HG02571 (cell line): ENCODE data around the gene AFDN.

Source experiments
- ATAC-seq: cut with Tn5 transposase; IDR thresholded peaks from one replicate; pipeline ENCODE4 v1.9.1; 2021; ENCODE audit warnings: mild to moderate bottlenecking, moderate library complexity; ENCODE audit not compliant: unreplicated experiment

AFDN gene

DNA sequence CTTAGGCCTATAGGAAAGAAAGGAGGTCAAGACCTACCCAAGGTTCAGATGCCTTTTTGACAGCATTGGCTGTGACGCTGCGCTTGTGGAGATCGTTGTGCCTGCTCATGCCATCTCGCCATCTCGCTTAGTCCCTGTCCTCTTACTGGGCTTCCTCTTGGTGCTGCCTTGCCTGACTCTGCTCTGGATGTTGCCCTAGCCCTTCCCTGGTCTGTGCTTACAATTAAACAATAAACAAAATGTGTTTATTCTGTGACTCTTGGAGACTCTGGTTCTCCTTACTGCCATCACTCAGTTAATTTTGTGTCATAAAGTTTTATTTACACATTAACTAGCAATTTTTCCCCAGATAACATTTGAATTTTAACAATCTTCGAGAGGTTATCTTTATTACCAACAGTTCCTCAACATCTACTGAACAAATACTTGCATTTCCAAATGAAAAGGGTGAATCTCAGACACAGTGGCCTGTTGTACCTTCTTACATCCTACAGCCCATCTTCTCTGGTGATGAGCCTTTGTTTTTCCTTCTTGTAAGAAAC, 11.6 kb downstream of the AFDN start:
- ATAC-seq = no peak

DNA sequence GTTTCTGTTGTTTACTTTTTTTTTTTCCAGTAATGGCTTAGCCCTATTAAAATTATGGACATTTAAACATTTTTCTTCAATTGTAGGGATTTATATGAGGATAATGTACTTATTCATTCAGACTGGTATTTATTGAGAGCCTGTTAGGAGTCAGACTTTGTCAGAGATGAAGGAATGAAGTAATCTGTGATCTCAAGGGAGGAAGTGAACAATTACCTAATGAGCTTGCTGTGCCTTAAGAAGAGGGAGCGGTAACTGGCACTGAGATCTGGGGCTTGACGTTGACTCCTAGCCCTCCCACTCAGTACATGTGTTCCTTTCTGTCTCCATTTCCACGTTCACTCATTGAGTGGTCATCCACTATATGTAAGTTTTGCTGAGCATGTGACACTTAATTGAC, 12.6 kb downstream of the AFDN start:
- ATAC-seq = no peak

DNA sequence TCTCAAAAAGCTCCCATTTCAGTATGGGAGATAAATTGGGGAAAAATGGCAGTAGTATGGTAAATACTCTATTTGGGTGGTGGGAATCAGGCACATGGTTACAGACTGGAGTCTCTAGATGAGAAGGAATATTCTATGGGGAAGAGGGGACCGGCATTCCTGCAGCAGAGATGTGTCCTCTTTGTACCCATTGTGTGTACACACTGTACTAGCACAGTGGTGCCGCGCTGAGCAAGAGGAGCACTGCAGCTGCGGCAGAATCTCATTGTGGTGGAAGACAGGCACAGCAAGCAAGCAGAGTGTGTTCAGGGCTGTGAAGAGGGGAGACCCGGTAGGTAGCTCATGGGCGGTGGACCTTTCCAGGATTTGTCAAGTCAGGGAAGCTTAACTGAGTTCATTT, 13.0 kb downstream of the AFDN start:
- no peak for ATAC-seq

DNA sequence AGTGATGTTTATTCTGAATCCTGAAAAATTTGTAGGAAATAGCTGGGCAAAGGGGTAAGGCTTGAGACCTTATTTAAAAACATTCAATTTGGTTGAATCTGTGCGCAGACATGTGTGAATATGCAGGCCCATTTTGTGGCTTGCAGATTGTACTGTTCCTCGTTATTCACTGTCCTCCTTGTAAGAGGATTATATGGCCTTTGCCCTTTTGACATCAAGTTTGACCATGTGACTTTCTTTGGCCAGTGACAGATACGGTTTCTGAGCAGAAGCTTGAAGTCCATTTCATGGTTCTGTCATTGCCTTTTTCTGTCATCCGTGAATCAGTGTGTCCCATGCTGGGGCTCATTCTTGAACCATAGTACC, 13.4 kb downstream of the AFDN start:
- ATAC-seq = no peak

DNA sequence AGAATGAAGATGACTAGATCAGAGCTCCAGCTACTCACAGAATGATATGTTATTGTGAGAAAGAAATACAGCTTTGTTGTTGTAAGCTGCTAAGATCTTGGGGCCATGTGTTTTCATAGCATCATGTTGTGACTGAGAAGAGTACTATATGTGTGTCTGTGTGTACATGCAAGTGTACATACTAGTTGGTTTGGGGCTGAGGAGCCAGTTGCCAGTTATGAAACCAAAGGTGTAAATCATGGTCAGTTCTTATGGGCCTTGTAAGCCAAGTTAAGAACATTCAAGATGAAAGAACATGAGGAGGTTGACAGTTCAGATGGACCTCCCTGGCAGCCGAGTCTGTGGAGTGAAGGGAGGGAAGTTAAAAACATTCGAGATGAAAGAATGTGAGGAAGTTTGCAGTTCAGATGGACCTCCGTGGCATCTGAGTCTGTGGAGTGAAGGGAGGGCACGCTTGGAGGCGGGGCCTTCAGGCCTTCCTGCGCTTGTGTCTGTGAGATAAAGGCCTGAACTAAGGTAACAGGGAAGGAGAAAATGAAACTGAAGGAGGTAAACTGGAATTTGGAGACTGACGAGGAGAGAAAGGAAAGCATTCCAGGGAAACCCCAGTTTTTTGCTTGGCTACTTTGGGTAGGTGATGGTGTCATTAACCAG, 13.9 kb downstream of the AFDN start:
- no peak for ATAC-seq

DNA sequence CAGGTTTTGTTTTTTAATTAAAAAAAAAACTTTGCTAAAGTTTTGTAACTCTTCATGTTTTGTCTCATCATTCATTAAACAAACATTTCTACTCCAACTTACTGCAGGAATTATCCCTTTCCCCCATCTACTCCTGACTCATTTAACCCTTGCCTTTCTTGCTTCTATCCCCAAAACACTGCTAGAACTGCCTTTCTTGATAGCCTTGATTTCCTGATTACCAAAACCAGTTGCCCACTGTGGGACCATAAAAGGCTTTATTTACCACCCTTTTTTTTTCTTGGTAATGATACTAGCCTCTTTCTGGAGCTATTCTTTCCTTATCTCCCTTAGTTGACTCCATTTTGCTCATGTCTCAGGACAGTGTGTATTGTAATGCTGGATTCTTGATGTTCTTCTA, 15.3 kb downstream of the AFDN start:
- ATAC-seq = no peak

DNA sequence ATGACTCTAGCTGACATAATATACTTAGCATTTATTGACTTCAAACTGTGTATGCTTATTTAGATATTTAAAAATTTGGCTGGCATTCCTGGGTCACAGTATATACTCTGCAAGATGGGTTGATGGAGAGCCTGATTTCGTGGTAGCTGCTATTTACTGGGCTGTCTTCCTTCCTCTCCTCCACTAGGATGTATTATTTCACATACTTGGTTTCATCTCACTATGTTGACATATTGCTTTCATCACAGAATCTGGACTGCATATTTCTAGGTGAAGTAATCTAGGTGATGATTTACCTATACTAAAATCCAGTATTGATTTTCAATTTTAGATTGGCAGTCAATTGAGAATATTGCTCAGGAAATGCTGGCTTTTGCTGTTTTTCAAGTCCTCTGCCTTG, 15.7 kb downstream of the AFDN start:
- no peak for ATAC-seq

DNA sequence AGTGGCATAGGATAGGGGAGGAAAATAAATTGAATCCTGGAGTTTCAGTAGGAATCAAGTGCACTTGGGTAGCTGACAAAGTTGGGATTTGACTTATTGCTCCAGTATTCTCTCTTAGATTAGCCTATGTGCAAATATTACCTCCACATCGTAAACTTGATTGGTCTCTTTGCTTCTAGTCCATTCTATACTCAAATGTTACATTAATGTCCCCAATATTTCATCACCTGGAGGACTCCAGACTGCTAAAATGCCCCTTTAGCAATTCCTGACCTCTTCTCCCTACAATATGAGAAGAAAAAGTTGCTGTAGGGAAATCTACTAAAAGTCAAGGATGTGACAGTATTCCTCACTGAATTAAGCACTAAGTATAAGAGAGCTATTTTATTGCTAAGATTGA, 16.3 kb downstream of the AFDN start:
- no peak for ATAC-seq

DNA sequence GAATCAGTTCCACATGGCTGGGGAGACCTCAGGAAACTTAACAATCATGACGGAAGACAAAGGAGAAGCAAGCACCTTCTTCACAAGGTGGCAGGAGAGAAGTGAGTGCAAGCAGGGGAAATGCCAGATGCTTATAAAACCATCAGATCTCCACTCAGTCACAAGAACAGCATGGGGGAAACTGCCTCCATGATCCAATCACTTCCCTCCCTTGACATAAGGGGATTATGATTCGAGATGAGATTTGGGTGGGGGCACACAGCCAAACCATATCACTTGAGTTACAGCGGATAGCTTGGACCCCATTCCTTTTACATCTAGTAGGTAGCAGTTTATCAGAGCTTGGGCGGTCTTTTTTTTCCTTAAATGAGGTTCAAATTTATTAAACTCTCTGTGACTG, 19.1 kb downstream of the AFDN start:
- ATAC-seq = no peak

DNA sequence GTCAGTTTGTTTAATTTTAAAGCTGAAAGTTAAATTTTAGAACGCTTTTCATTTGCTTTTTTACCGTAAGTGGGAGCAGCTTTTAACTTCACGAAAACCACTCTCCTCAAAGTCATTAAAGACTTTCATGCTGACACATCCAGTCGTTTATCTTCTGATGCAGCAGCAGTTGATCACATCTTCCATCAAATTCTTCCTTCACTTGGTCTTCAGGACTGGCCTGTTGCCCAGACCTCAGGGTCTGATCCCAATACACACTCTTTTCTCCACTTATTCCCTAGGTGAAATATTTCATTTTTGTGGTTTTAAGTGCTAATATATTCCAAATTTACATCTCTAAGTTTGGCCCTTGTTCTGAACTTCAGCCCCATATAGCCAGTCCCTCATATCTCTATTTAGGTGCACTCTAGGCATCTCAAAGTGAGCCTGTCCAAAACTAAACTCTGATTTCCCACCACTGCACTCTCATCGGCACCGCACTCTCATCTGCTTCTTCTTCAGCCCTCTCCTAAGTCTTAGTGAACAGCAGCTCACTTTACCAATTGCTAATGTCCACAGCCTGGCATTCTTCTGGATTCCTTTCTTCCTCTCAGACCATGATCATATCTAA, 20.4 kb downstream of the AFDN start:
- no peak for ATAC-seq

DNA sequence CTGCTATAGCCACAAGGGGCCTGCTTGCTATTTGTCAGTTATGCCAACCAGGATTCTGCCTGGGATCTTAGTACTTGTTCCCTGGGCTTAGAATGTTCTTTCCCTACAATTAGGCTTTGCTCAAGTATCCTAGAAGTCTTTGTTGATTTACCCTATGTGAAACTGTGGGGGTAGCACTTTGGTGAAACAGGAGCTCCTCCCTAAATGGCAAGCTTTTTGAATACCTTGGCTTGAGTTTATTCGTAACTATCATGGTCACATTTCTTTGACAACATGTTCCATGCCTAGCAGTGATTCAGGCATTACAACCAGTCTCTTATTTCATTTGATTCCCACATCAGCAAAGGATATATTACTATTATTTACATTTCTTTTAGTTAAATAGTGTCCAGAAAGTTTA, 21.2 kb downstream of the AFDN start:
- no peak for ATAC-seq

DNA sequence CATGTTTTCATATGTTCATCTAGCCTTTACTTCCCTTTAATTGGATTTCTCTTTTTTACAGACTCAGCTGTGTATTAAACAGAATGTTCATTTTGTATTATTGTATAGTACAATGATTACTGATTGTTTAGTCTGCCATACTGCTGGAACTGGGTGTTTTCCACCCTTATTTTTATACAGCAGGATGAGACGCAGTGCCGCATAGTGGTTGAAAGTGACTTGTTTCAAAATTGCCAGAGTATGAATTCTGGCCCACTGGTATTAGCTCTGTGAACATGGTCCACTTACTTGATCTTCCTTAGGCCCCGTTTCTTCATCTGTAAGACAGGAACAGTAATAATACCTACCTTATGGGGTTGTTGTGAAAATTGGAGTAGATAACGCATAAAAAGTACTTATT, 22.1 kb downstream of the AFDN start:
- no peak for ATAC-seq

DNA sequence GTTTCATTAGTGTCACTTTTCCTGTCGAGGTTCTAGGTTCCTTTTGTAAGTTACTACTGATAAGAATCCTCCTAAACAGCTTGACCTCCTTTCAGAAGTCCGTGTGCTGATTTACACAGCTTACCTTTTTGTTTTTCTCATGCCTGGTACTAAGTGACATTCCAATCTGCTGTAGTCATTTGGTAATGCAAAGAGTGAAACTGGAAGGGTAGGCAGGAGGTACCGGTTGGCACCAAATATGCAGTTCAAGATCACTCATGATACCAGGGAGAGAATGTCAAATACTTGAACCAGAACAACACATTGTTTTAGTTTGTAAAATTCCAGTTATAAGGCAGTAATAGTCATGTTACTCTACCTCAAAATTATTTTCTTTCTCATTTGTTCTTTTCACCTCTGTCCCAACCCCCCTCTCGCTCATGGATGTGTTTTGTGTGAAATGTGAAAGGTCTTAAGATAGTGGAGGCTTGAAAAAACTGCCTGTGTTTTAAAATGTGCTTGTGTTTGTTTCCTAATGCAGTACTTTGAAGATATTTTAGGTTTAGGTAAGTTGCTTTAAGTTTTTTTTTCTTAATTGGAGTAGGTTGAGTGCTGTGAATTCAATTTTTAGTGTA, 23.2 kb downstream of the AFDN start:
- ATAC-seq = no peak

DNA sequence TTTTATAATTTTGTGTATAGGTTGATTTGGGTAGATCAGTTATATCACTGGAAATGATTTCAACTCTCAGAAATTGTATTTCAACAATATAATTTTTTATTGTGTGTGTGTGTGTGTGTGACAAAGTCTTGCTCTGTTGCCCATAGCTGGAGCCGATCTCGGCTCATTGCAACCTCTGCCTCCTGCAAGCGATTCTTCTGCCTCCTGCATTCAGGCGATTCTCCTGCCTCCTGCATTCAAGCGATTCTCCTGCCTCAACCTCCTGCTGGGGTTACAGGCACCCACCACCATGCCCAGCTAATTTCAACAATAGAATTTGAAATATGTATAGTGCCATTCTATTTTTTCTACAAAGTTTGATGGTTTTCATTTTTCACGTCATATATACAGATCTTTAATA, 24.1 kb downstream of the AFDN start:
- ATAC-seq = no peak

DNA sequence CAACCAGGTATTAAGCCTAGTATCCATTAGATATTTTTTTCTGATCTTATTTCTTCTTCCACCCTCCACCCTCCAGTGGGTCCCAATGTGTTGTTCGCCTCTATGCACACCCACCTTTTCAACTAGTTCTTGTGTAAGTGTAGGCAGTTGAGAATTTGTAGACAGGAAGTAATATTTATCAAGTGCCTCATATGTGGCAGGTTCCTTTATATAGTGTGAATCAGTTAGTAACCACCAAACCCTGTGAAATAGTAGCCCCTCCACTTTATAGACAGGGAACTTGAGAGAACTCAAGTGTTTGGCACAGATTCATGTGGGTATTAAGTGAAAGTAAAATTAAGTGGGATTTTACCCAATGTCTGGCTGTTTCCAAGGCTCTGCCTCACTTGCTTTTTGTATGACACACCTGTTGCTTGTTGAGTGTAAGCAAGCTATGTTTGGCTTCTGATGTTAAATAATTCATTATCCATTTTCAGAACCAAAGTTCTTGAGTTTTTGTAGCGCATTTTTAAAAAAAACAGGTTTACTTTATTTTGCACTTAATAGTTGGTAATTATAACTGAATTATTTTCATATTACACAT, 24.8 kb downstream of the AFDN start:
- no peak for ATAC-seq

DNA sequence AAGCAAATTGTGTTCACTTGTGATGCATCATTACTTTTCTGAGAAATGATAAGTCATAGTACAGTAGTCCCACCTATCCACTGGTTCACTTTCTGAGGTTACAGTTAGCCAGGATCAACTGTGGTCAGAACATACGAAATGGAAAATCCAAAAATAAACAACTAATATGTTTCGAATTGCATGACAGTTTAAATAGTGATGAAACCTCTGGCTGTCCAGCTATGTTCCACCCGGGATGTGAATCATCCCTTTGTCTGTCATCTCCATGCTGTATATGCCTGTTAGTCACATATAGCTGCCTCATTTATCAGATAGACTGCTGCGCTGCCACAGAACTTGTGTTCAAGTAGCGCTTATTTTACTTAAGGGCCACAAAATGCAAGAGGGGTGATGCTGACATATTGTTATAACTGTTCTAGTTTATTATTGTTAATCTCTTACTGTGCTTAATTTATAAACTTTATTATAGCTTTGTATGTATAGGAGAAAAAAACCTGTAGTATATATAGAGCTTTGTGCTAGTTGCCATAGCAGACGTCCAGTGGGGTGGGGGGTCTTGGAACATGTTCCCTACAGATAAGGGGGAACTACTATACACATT, 29.2 kb downstream of the AFDN start:
- ATAC-seq = no peak

DNA sequence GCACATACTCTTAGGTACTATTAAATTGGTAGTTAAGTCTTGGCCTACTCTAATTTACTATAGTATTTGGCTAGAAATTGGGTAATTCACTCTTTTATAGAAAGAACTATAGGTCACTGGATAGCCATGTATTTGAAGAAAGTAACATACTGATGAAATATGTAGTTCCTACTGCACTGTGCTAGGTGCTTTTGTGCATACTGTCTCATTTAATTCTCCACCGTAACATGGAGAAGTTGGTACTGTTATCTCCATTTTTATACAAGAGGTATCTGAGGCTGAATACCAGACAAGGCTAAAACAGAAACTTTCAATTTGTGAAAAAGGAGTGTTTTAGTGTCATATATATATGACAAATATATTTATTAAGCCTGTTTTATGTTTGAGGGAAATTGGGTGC, 29.8 kb downstream of the AFDN start:
- ATAC-seq = no peak

DNA sequence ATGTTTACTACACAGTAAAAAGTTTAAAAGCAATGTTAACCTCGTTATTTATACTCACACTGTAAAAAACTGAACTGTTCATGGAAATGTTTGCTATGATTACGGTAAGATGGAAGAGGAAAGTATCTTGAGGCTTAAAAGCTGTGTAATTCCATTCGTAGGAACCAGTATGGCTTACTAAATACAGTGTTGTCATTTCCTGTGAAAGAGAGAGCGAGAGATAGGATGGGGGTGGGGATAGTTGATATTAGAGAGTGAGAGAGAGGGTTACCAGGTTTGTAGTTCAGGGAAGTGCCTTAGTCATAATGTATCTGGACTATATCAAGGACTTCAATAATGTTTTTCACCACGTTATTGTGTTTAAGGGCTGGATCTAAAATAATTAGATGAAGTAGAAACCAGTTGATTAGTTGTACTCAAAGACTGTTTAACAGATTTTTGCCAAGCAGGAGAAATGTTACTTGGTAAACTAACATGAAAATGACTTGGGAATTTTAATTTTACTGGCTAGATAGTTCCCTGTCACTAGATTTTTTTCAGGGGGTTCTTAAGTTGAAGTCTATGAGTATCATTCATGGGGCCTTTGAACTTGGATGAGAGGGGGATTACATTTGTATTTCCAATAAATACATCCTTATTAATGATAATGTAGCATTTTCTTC, 30.4 kb downstream of the AFDN start:
- no peak for ATAC-seq

DNA sequence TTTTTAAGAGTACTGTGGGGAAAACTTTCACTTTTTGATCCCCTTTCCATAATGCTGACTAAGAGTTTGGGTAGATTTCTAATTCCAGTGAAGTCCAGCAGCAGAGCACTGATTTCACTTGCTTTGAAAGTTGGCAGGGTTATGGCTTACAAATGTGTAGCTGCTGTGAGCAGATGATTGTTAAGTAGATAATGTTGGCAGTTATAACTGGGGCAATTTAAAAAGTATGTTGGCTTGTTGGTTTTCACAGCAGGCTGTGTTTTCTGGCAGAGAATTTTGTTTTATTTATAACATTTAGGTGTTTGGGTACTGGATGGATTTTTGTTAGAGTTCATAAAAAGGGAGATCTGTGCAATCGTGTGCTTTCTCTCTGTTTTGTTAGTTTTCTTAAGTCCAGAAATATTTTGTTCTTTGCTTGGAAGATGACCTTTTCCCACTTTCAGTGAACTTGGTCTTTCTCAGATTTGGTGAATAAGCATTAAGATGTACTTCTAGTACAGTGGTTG, 31.4 kb downstream of the AFDN start:
- ATAC-seq = no peak

DNA sequence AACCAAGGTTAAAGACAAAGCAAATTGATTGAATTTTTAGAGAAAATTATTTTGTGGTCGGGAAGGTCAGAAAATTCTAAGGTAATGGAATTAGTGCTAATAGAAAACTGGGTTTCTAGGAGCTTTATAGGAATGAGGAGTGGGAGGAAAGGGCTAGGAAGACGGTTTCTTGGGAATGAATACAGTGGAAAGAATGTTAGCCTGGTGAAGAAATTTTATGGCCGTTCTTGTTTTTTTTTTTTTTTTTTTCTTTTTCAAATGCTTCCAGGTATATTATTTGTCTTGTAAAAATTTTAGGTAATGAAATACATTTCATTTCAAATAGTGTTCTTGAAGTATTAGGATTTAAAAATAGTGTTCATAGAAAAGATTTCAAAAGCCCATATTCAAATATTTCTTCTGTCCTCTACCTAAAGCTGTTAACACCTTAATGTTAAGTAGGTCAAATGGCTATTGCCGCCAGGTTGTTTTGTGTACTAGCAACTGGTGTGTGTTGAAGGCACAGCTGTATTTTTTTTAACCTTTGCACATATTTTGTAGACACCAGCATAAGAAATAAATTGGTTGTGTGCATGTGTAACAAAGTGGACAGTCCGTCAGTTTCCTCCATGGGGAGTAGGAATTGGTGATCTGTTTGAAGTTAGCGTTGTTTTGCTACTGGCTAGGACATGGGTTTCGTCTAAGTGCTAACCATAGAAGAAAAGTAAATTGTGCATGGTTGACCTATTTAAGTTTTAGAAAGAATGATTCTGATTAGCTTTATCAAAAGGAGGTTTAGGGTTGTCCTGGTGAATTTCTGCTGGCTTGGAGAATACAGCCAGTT, 32.3 kb downstream of the AFDN start:
- ATAC-seq = no peak
